Dendritic cell treated with granulocyte-macrophage colony-stimulating factor and Interleukin-4, amounts not matched to agents 40 ng/mL and 50 ng/mL, for 4 days (primary cell): ENCODE measurements around the gene DSG3.

Source experiments
- H3K27ac Mint-ChIP-seq: one replicate; pipeline ENCODE4 v1.8.0; 2022; ENCODE audit warnings: mild to moderate bottlenecking, mixed read lengths
- H3K27me3 Mint-ChIP-seq: one replicate; pipeline ENCODE4 v1.8.0; 2022; ENCODE audit warnings: mild to moderate bottlenecking, mixed read lengths
- H3K36me3 Mint-ChIP-seq: one replicate; pipeline ENCODE4 v1.8.0; 2022; ENCODE audit warnings: low read depth, mixed read lengths
- H3K4me1 Mint-ChIP-seq: one replicate; pipeline ENCODE4 v1.8.0; 2022; ENCODE audit warnings: low read depth, mixed read lengths
- H3K4me3 Mint-ChIP-seq: one replicate; pipeline ENCODE4 v1.8.0; 2022; ENCODE audit warnings: mild to moderate bottlenecking, moderate library complexity, mixed read lengths
- H3K9me3 Mint-ChIP-seq: one replicate; pipeline ENCODE4 v1.8.0; 2022; ENCODE audit warnings: mixed read lengths
- intact Hi-C: fragments of 100-400 bp; cut with micrococcal nuclease; formaldehyde crosslinking; loops from one replicate; pipeline ENCODE4 v1.15.0; 2022

The DSG3 gene

DNA sequence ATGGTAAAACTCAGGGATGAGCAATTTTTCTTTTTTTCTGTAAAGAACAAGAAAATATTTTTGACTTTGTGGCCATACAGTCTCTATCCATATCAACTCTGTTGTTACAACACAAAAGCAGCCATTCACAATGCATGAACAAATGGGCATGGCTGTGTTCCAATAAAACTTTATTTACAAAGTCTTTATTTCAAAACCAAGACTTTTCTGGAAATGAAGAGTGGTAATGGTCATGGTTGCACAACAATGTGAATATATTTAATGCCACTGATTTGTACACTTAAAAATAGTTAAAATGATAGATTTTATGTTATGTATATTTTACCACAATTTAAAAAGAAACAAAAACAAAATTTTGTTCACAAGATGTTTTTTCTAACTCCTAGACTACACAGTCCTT is 1.6 kb upstream of the DSG3 start:
- no peaks in the 10 kb centered on the region for H3K36me3 Mint-ChIP-seq
- H3K4me3 Mint-ChIP-seq = no peak overlapping the region
- H3K9me3 Mint-ChIP-seq = no peaks in the 10 kb centered on the region
- no peaks in the 10 kb centered on the region for H3K27me3 Mint-ChIP-seq
- intact Hi-C loops = no loop called here
- H3K4me1 Mint-ChIP-seq = peaks cover 8% of the 10 kb centered on the region
- no peak overlapping the region for H3K27ac Mint-ChIP-seq

DNA sequence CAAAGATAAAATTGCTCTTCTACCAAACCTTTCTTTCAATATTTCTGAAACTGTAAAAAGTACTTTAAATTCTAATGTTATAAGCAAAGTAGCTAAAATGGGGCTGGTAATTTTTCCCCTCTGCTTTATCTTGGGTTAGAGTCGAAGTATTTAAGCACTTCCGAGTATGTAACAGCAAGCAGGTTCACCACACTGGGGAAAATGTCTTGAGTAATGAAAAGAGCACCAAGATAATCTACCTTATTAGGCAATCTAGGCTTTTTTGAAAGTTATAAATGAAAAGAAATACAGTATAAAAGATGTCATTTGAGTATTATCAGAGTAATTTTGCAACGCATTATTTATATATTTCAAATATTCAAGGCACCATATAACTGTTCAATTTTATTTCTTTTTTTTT is 687 bp upstream of the DSG3 start:
- Mint-ChIP-seq H3K27me3 (no peaks in the 10 kb centered on the region), H3K4me3 (no peak overlapping the region), H3K27ac (no peak overlapping the region), H3K9me3 (no peaks in the 10 kb centered on the region), H3K4me1 (peaks cover 8% of the 10 kb centered on the region), H3K36me3 (no peaks in the 10 kb centered on the region)
- intact Hi-C loops = no loop called here

DNA sequence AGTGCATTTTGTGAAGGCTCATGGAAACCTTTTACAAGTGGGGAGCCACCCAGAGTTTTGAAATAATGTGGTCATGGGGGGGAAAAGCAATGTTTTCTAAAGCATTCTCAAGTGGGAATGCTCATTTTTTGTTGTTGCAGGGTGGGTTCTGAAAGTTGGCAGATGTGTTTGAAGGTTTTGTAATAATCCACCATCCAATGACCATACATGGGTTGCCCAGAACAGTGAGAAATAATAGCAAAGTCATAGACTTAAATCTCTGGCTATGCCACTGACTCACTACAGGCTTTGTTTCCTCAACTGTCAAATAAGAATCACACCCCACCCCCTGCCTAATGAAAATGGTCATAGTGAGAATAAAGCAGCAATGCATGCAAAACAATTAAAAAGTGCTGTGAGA is 2.9 kb downstream of the DSG3 start:
- no peak overlapping the region for H3K27ac Mint-ChIP-seq
- no peak overlapping the region for H3K4me3 Mint-ChIP-seq
- H3K27me3 Mint-ChIP-seq = no peaks in the 10 kb centered on the region
- H3K9me3 Mint-ChIP-seq = no peaks in the 10 kb centered on the region
- no peaks in the 10 kb centered on the region for H3K4me1 Mint-ChIP-seq
- no peaks in the 10 kb centered on the region for H3K36me3 Mint-ChIP-seq
- intact Hi-C loops = no loop called here

DNA sequence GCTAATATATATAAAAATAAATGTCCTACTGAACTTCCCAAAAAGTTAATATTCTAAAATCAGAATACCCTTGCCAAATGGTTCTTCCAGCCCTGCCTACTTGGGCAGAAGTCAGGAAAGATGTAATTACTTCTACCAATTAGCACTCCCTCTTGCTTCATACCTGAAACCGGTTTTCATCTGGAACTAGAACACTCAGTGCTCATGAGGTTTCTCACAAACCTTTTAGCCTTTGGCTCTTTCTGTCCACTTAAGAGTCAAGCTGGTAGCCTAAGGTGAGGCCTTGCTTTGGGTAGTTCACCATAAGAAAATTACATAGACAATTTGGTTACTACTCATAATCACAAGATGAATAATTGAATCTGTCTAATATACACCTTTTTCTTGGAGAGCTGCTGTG is 4.1 kb downstream of the DSG3 start:
- Mint-ChIP-seq H3K9me3 (no peaks in the 10 kb centered on the region), H3K4me3 (no peak overlapping the region), H3K4me1 (no peaks in the 10 kb centered on the region), H3K27ac (no peak overlapping the region), H3K36me3 (no peaks in the 10 kb centered on the region), H3K27me3 (no peaks in the 10 kb centered on the region)
- intact Hi-C loops = no loop called here

DNA sequence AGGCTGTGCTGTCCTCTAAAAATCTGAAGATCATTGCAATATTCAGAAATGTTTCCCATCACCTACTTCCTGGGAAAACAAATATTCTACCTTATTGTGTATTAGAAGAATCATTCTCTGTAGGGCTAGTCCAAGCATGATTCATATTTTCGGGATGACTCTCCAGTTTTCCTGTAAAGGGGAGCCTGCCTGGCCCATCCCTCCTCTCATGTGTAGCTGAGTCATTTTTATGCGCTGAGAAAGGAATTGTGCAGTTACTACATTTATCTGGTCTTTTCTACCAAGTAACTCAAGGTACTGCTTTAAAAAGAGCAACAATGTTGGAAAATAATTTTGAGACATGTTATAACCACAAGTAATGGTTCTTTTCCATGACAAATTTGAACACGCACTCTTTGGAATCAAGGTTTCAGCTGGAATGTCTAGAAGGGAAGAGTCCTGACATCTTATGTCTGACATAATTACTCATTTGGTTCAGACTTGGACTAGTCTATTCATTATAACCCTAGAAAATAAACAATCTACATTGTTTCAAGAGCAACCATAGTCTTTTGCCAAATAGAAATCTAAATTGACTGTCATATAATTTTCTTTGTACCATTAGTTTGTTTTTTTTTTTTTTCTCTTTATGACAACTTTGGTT is 6.6 kb downstream of the DSG3 start:
- Mint-ChIP-seq H3K27me3 (no peaks in the 10 kb centered on the region), H3K27ac (no peak overlapping the region), H3K9me3 (no peaks in the 10 kb centered on the region), H3K4me3 (no peak overlapping the region), H3K4me1 (no peaks in the 10 kb centered on the region), H3K36me3 (no peaks in the 10 kb centered on the region)
- intact Hi-C loops = no loop called here

DNA sequence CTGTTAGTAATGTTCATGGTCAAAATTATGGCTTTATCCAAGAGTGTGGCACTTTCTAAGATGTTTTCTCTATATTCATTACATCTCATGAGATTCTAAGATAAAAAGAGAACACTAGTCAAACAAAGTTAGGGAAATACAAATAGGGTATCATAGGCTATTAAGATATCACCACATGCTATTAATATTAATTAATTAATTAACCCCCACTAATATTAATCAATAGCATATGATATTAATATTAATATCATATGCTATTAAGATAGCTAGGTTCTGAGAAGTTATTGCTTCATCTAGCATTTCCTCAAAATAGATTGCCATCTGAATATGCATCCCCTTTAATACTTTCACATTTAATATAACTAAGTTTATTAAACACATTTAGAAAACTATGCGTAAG is 22.1 kb downstream of the DSG3 start:
- intact Hi-C loops = no loop called here
- H3K4me1 Mint-ChIP-seq = no peaks in the 10 kb centered on the region
- H3K9me3 Mint-ChIP-seq = no peaks in the 10 kb centered on the region
- no peak overlapping the region for H3K4me3 Mint-ChIP-seq
- H3K36me3 Mint-ChIP-seq = no peaks in the 10 kb centered on the region
- no peak overlapping the region for H3K27ac Mint-ChIP-seq
- no peaks in the 10 kb centered on the region for H3K27me3 Mint-ChIP-seq

DNA sequence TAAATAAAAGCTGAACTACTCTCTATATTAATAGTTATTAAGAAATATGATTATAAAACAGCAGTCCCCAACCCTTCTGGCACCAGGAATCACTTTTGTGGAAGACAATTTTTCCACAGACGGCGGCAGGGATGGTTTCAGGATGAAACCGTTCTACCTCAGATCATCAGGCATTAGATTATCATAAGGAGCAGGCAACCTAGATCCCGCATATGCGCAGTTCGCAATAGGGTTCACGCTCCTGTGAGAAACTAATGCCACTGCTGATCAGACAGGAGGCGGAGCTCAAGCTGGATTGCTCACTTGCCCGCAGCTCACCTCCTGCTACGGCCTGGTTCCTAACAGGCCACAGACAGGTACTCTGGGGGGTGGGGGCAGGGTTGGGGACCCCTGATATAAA is 31.1 kb downstream of the DSG3 start:
- intact Hi-C loops = no loop called here
- no peak overlapping the region for H3K27ac Mint-ChIP-seq
- no peak overlapping the region for H3K4me3 Mint-ChIP-seq
- no peaks in the 10 kb centered on the region for H3K9me3 Mint-ChIP-seq
- H3K36me3 Mint-ChIP-seq = no peaks in the 10 kb centered on the region
- H3K4me1 Mint-ChIP-seq = no peaks in the 10 kb centered on the region
- peaks cover 1% of the 10 kb centered on the region for H3K27me3 Mint-ChIP-seq

DNA sequence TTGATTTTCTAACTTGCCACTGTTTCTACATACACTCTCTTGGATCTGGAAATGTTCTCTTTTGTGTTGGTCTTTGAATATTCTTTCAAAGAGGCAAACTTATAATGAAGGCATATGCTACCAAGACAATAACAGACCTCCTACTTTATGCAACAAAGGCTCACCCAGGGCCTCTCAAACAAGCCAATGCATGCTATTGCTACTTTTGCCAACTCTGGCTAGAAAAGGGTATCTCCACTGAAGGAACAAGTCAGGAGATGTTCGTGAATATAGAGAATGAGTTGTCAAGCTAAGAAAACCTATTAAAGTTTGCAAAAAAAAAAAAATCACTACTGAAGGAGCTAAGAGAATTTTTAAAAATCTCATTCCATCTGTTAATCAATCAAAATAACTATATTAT is 34.5 kb downstream of the DSG3 start:
- H3K36me3 Mint-ChIP-seq = no peaks in the 10 kb centered on the region
- no peaks in the 10 kb centered on the region for H3K4me1 Mint-ChIP-seq
- H3K27ac Mint-ChIP-seq = no peak overlapping the region
- H3K9me3 Mint-ChIP-seq = no peaks in the 10 kb centered on the region
- no peak overlapping the region for H3K4me3 Mint-ChIP-seq
- H3K27me3 Mint-ChIP-seq = peaks cover 3% of the 10 kb centered on the region
- intact Hi-C loops = no loop called here

DNA sequence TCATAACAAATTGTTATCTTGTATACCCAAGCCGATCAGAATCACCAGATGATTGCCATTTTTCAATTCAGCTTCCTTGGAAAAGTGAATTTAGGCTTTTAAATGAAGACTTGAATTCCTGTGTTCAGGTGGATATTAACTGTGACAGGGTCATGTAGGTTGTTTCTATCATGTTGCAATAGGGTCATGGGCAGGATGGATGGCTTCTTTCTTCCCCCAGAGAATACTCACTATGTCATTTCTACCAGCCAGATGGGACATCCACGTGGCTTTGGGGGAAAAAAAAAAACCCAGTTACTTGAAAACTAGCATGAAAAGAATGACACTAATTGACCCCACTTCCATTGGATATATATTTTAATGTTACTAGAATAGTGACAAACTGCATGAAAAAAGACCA is 35.9 kb downstream of the DSG3 start:
- H3K4me1 Mint-ChIP-seq = no peaks in the 10 kb centered on the region
- H3K4me3 Mint-ChIP-seq = no peak overlapping the region
- intact Hi-C loops = no loop called here
- H3K9me3 Mint-ChIP-seq = no peaks in the 10 kb centered on the region
- no peak overlapping the region for H3K27ac Mint-ChIP-seq
- H3K27me3 Mint-ChIP-seq = peaks cover 3% of the 10 kb centered on the region
- H3K36me3 Mint-ChIP-seq = no peaks in the 10 kb centered on the region

DNA sequence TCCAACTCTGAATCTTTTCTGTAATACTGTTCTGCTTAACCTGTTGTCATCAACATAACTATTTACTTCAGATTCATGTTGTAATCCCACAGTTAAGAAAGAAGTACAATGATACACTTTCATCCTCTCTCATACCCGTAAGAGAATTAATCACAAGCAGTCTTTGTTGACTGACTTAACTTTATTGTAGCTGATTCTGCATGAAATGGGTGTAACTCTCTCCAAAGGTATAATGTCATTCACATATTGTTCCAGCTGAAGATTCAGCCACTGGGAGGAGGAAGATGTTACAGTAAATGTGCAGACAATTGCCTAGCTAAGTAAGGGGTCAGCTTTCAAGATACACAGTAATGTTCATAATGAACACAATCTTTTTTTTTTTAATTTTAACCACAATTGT is 36.9 kb downstream of the DSG3 start:
- Mint-ChIP-seq H3K27me3 (peaks cover 3% of the 10 kb centered on the region), H3K36me3 (no peaks in the 10 kb centered on the region), H3K27ac (no peak overlapping the region), H3K9me3 (no peaks in the 10 kb centered on the region), H3K4me3 (no peak overlapping the region), H3K4me1 (no peaks in the 10 kb centered on the region)
- intact Hi-C loops = no loop called here

DNA sequence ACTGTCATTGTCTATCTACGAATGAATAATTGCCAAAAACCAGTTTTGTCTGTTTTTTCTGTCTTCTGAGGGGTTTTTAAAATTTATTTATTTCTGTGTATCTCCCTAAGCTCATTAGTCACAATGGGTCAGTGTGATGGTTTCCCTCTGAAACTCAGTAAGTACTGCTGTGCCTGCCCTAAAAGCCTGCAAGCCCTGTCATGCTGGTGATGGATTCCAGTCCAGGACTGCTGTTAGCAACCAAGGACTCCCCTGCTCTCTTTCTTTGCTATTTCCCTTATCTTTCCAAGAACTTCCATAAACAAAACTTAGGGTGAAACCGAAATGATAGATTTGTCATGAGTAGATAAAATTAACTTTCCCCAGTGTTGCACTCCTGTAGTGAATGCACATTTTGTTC is 38.6 kb downstream of the DSG3 start:
- intact Hi-C loops = no loop called here

DNA sequence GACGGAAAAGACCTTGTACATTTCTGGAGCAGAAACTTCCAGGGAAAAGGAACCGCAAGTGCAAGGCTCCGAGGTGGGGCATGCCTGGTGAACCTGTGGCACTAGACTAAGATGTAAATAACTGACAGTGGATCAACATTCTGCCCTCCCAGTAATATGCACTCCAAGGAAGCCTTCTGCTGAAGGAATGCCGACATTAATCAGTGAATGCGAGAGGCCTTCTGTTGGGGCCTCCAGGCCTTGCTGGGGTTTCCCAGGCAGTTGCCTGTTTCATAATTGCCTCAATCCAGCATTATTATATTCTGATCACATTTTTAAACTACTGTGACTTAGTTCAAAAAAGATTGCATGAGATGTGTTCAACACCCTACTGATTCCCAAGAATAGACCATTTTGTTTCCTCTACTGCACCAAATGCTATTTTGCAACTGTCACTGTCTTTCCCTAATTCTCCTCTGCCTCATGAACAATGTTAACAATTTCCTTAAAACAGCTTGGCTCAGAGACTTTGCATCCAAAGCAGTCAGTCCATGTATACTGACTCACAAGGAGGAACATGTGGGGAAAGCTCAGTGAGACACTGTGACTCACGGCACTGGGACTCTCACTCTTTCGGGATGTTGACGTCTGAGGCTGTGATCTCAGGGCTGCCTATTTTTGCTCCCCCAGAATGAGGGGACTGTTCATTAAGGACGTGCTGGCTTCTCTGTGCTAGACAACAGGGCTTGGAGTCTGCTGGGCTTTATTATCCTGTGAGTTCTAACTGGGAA is 39.9 kb downstream of the DSG3 start:
- Mint-ChIP-seq H3K27ac (no peak overlapping the region), H3K4me3 (no peak overlapping the region), H3K4me1 (no peaks in the 10 kb centered on the region), H3K27me3 (peaks cover 4% of the 10 kb centered on the region), H3K36me3 (no peaks in the 10 kb centered on the region), H3K9me3 (no peaks in the 10 kb centered on the region)
- intact Hi-C loops = no loop called here

More for the DNA sequence above, 38.6 kb downstream of the DSG3 start:
- H3K27me3 Mint-ChIP-seq = peaks cover 3% of the 10 kb centered on the region
- H3K4me1 Mint-ChIP-seq = no peaks in the 10 kb centered on the region
- H3K27ac Mint-ChIP-seq = no peak overlapping the region
- H3K36me3 Mint-ChIP-seq = no peaks in the 10 kb centered on the region
- no peaks in the 10 kb centered on the region for H3K9me3 Mint-ChIP-seq
- H3K4me3 Mint-ChIP-seq = no peak overlapping the region

DNA sequence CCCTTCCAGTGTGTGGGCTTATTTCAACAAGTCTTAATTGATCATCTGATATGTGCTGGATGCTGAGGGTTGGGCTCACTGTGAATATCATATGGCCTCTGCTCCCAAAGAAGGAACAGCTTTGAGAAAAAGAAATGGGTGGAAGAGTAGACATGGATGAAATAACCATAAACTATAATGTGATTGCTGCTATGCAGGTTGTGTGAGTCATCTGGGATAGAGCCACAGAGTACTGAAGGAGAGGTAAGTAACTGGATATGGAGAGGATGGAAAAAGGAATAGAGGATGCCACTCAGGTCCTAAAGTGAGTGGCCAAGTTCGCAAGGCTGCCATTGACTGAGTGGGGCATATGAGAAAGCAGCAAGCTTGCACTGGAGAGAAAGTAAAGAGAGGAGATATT is 41.8 kb downstream of the DSG3 start:
- H3K9me3 Mint-ChIP-seq = no peaks in the 10 kb centered on the region
- peaks cover 4% of the 10 kb centered on the region for H3K27me3 Mint-ChIP-seq
- H3K36me3 Mint-ChIP-seq = no peaks in the 10 kb centered on the region
- no peak overlapping the region for H3K27ac Mint-ChIP-seq
- intact Hi-C loops = no loop called here
- H3K4me3 Mint-ChIP-seq = no peak overlapping the region
- H3K4me1 Mint-ChIP-seq = no peaks in the 10 kb centered on the region

DNA sequence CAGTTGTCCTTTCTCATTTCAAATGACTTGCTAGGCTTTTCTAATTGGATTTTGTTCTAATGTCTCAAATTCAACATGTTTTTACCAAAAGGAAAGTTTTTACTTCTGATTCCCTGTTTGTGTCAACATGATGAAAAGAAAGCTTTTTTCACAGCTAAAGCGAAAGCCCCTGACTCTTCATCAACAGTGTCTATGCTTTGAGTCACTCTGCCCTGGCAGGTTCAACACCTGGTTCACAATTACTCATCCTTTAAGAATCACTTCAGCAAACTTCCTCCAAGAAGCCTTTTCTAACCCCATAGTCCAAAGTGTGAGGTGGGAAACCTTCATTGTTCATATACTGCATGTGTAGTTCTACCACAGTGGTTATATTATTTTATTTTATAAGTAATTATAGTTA is 42.8 kb downstream of the DSG3 start:
- no peak overlapping the region for H3K4me3 Mint-ChIP-seq
- H3K9me3 Mint-ChIP-seq = no peaks in the 10 kb centered on the region
- no peak overlapping the region for H3K27ac Mint-ChIP-seq
- no peaks in the 10 kb centered on the region for H3K4me1 Mint-ChIP-seq
- intact Hi-C loops = no loop called here
- no peaks in the 10 kb centered on the region for H3K36me3 Mint-ChIP-seq
- peaks cover 7% of the 10 kb centered on the region for H3K27me3 Mint-ChIP-seq

DNA sequence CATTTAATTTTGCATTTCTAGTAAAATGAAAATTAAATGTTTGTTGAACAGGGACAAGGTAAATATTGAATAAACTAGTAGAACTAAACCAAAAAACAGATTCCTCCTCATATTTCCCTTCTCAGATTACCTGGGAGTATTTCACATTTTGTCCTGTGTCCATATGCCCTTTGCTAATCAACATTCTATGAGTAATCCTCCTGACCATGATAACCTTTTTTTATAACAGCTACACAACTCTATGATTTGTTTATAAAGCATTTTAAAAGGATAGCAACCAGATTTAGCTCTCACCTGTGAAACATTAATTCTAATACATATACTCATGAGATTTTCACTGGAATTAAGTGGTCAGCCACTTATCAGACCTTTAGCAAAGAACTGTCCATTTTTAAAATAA is 43.3 kb downstream of the DSG3 start:
- H3K27me3 Mint-ChIP-seq = peaks cover 11% of the 10 kb centered on the region
- no peak overlapping the region for H3K27ac Mint-ChIP-seq
- H3K36me3 Mint-ChIP-seq = no peaks in the 10 kb centered on the region
- no peaks in the 10 kb centered on the region for H3K9me3 Mint-ChIP-seq
- no peak overlapping the region for H3K4me3 Mint-ChIP-seq
- H3K4me1 Mint-ChIP-seq = no peaks in the 10 kb centered on the region
- intact Hi-C loops = no loop called here
